ENCODE measurements around the gene AK5.

Gene AK5

GRCh38 chr1:77282187-77282865 is 507 bp downstream of the AK5 start:
- peaks cover 9% of the 10 kb centered on the region for H3K4me1 ChIP-seq (ENCODE audit: insufficient read depth, low read length, poor library complexity, severe bottlenecking)
- H3K9me2 ChIP-seq (replicated peaks; ENCODE audit: low read depth, low read length): no peaks in the 10 kb centered on the region
- no peaks in the 10 kb centered on the region for H3K36me3 ChIP-seq (ENCODE audit: insufficient read depth, low read length)
- H3K27me3 ChIP-seq (ENCODE audit: insufficient read depth, low read length, poor library complexity, severe bottlenecking): no peaks in the 10 kb centered on the region
- no peak overlapping the region for H2AFZ ChIP-seq (ENCODE audit: low read length)
- TF ChIP-seq EZH2phosphoT487 (IDR thresholded peaks at IDR 0.05; ENCODE audit: borderline replicate concordance): no peak
- TF ChIP-seq, protein P1, sequence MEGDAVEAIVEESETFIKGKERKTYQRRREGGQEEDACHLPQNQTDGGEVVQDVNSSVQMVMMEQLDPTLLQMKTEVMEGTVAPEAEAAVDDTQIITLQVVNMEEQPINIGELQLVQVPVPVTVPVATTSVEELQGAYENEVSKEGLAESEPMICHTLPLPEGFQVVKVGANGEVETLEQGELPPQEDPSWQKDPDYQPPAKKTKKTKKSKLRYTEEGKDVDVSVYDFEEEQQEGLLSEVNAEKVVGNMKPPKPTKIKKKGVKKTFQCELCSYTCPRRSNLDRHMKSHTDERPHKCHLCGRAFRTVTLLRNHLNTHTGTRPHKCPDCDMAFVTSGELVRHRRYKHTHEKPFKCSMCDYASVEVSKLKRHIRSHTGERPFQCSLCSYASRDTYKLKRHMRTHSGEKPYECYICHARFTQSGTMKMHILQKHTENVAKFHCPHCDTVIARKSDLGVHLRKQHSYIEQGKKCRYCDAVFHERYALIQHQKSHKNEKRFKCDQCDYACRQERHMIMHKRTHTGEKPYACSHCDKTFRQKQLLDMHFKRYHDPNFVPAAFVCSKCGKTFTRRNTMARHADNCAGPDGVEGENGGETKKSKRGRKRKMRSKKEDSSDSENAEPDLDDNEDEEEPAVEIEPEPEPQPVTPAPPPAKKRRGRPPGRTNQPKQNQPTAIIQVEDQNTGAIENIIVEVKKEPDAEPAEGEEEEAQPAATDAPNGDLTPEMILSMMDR (conservative IDR thresholded peaks at IDR 0.05; ENCODE audit: low read length): no peak
- no peak overlapping the region for H3K4me3 ChIP-seq (ENCODE audit: low read length, poor library complexity, severe bottlenecking)
- H3K9ac ChIP-seq (ENCODE audit: low read depth, low read length, poor library complexity, severe bottlenecking): no peak overlapping the region
- no peak overlapping the region for H3K4me2 ChIP-seq (ENCODE audit: low read depth, low read length, poor library complexity, severe bottlenecking)
- no peaks in the 10 kb centered on the region for H3F3A ChIP-seq (ENCODE audit: low read depth)
- no peaks in the 10 kb centered on the region for H3K9me3 ChIP-seq (ENCODE audit: insufficient read depth, low read depth, low read length)
- no peaks in the 10 kb centered on the region for H3K79me2 ChIP-seq (ENCODE audit: insufficient read depth, low read length)
- H4K20me1 ChIP-seq (ENCODE audit: insufficient read depth, low read length, poor library complexity, severe bottlenecking): no peaks in the 10 kb centered on the region

GRCh38 chr1:77282866-77283539 is 1.2 kb downstream of the AK5 start:
- H2AFZ ChIP-seq (ENCODE audit: low read length): no peak overlapping the region
- H4K20me1 ChIP-seq (ENCODE audit: insufficient read depth, low read length, poor library complexity, severe bottlenecking): no peaks in the 10 kb centered on the region
- H3K4me3 ChIP-seq (ENCODE audit: low read length, poor library complexity, severe bottlenecking): no peak overlapping the region
- TF ChIP-seq EZH2phosphoT487 (IDR thresholded peaks at IDR 0.05; ENCODE audit: borderline replicate concordance): no peak
- TF ChIP-seq, protein P1 (conservative IDR thresholded peaks at IDR 0.05; ENCODE audit: low read length): no peak
- peaks cover 9% of the 10 kb centered on the region for H3K4me1 ChIP-seq (ENCODE audit: insufficient read depth, low read length, poor library complexity, severe bottlenecking)
- H3K9me3 ChIP-seq (ENCODE audit: insufficient read depth, low read depth, low read length): no peaks in the 10 kb centered on the region
- H3F3A ChIP-seq (ENCODE audit: low read depth): no peaks in the 10 kb centered on the region
- H3K9ac ChIP-seq (ENCODE audit: low read depth, low read length, poor library complexity, severe bottlenecking): no peak overlapping the region
- H3K4me2 ChIP-seq (ENCODE audit: low read depth, low read length, poor library complexity, severe bottlenecking): no peak overlapping the region
- no peaks in the 10 kb centered on the region for H3K27me3 ChIP-seq (ENCODE audit: insufficient read depth, low read length, poor library complexity, severe bottlenecking)
- no peaks in the 10 kb centered on the region for H3K9me2 ChIP-seq (replicated peaks; ENCODE audit: low read depth, low read length)
- no peaks in the 10 kb centered on the region for H3K79me2 ChIP-seq (ENCODE audit: insufficient read depth, low read length)
- no peaks in the 10 kb centered on the region for H3K36me3 ChIP-seq (ENCODE audit: insufficient read depth, low read length)

GRCh38 chr1:77283701-77284425 is 2.0 kb downstream of the AK5 start:
- Histone ChIP-seq H3K27me3 (ENCODE audit: insufficient read depth, low read length, poor library complexity, severe bottlenecking) (no peaks in the 10 kb centered on the region), H3K9me3 (ENCODE audit: insufficient read depth, low read depth, low read length) (no peaks in the 10 kb centered on the region), H3K36me3 (ENCODE audit: insufficient read depth, low read length) (no peaks in the 10 kb centered on the region), H3K4me1 (ENCODE audit: insufficient read depth, low read length, poor library complexity, severe bottlenecking) (peaks cover 9% of the 10 kb centered on the region), H3K9me2 (replicated peaks; ENCODE audit: low read depth, low read length) (no peaks in the 10 kb centered on the region), H3K4me3 (ENCODE audit: low read length, poor library complexity, severe bottlenecking) (no peak overlapping the region), H4K20me1 (ENCODE audit: insufficient read depth, low read length, poor library complexity, severe bottlenecking) (no peaks in the 10 kb centered on the region), H3K79me2 (ENCODE audit: insufficient read depth, low read length) (no peaks in the 10 kb centered on the region), H3F3A (ENCODE audit: low read depth) (no peaks in the 10 kb centered on the region), H3K9ac (ENCODE audit: low read depth, low read length, poor library complexity, severe bottlenecking) (no peak overlapping the region), H2AFZ (ENCODE audit: low read length) (no peak overlapping the region), H3K4me2 (ENCODE audit: low read depth, low read length, poor library complexity, severe bottlenecking) (no peak overlapping the region)
- TF ChIP-seq, protein P1 (conservative IDR thresholded peaks at IDR 0.05; ENCODE audit: low read length): no peak
- TF ChIP-seq EZH2phosphoT487 (IDR thresholded peaks at IDR 0.05; ENCODE audit: borderline replicate concordance): no peak

Data from Loucy (cell line).